HepG2 (cell line): ENCODE data around the gene SNX7. TPM values are rescaled to one million over a fixed set of nuclear protein-coding genes. Genes with fewer than 3 reads are reported as not detected.

Experiments
- ATAC-seq: fragments of 200-7000 bp; cut with Tn5 transposase; 3 replicates; pipeline ENCODE4 v1.9.1; 2020; ENCODE audit warnings: mild to moderate bottlenecking, moderate library complexity
- BruUV-seq: library from RNA; stranded (reverse); fragments of 400-500 nt; replicated peaks from 2 replicates; lab custom pipeline; 2021; lab: Mats Ljungman, UMichigan
- CTCF ChIA-PET: fragments of 300-600 bp; formaldehyde crosslinking; extraction: SDS; loops from one replicate; lab custom pipeline; 2021; ENCODE audit warnings: low total read pairs, inconsistent platforms, low intra/inter-chr PET ratio; lab: Yijun Ruan, JAX
- POLR2A ChIA-PET: fragments of 350-600 bp; sonication (Branson Sonifier 250); formaldehyde crosslinking; loops from one replicate; lab custom pipeline; 2020; ENCODE audit warnings: antibody characterized with exemption, inconsistent platforms; lab: Yijun Ruan, JAX
- DNase-seq: peaks from one replicate; pipeline ENCODE4 v3.0.0-alpha.2; 2015; ENCODE audit warnings: low spot score
- FAIRE-seq: peaks from 3 replicates; lab custom pipeline; 2011; peaks lifted over from hg19 to GRCh38; lab: Jason Lieb, UNC
- H2AFZ ChIP-seq: one replicate; pipeline ENCODE4 v1.6.1; 2011; ENCODE audit warnings: low read length, inconsistent platforms
- H3K27ac ChIP-seq: fragments of 300-600 bp; 3 replicates; pipeline ENCODE4 v1.8.0; 2011; ENCODE audit warnings: mixed run types, mild to moderate bottlenecking, mixed read lengths, low read length, inconsistent platforms; ENCODE audit not compliant: insufficient read depth; ENCODE audit errors: extremely low read length
- H3K27me3 ChIP-seq, 2 experiments: fragments of 200-600 bp in 1 of 2; 2 replicates in 1 of 2; 3 replicates in 1 of 2; pipeline versions ENCODE4 v1.6.0 to v1.8.0; 2011; ENCODE audit warnings: low read length in 2 of 2, mild to moderate bottlenecking in 2 of 2, moderate library complexity in 2 of 2, inconsistent platforms in 1 of 2; ENCODE audit not compliant: insufficient read depth in 2 of 2, control insufficient read depth in 1 of 2
- H3K36me3 ChIP-seq, 2 experiments: fragments of 200-600 bp in 1 of 2; replicated peaks in 1 of 2; 2 replicates in 1 of 2; 3 replicates in 1 of 2; pipeline versions ENCODE4 v1.5.1 to v1.8.0; 2011; ENCODE audit warnings: low read length in 2 of 2, inconsistent platforms in 1 of 2; ENCODE audit not compliant: insufficient read depth in 2 of 2, control insufficient read depth in 1 of 2
- H3K4me1 ChIP-seq: 2 replicates; pipeline ENCODE4 v1.5.1; 2012; ENCODE audit warnings: low read length, inconsistent platforms; ENCODE audit not compliant: insufficient read depth
- H3K4me2 ChIP-seq: 2 replicates; pipeline ENCODE4 v1.6.0; 2011; ENCODE audit warnings: low read depth, low read length, inconsistent platforms
- H3K4me3 ChIP-seq, 3 experiments: fragments of 200-600 bp in 1 of 3; sonication (generic), shearing (Covaris generic) in 1 of 3; replicated peaks in 1 of 3; 2 replicates each; pipeline ENCODE4 v1.5.1; 2011 to 2016; ENCODE audit warnings: low read length in 3 of 3, inconsistent platforms in 2 of 3, low read depth in 2 of 3, mild to moderate bottlenecking in 2 of 3, control low read depth in 1 of 3, mixed read lengths in 1 of 3; ENCODE audit not compliant: insufficient read depth in 1 of 3
- H3K79me2 ChIP-seq: one replicate; pipeline ENCODE4 v1.6.1; 2011; ENCODE audit warnings: low read length, inconsistent platforms; ENCODE audit not compliant: insufficient read depth
- H3K9ac ChIP-seq: 2 replicates; pipeline ENCODE4 v1.6.0; 2011; ENCODE audit warnings: mild to moderate bottlenecking, low read depth, low read length, inconsistent platforms; ENCODE audit not compliant: insufficient read depth
- H3K9me3 ChIP-seq: 2 replicates; pipeline ENCODE4 v1.5.1; 2012; ENCODE audit warnings: mild to moderate bottlenecking, low read length
- H4K20me1 ChIP-seq: 2 replicates; pipeline ENCODE4 v1.6.0; 2011; ENCODE audit warnings: inconsistent platforms, mild to moderate bottlenecking, low read length, moderate library complexity; ENCODE audit not compliant: insufficient read depth
- GPBP1L1 ChIP-seq: sonication (generic); formaldehyde crosslinking; IDR thresholded peaks from 2 replicates; pipeline ENCODE4 v1.5.0; 2020; ENCODE audit warnings: mild to moderate bottlenecking, missing genetic modification reagents
- NFAT5 ChIP-seq: sonication (generic); formaldehyde crosslinking; IDR thresholded peaks from 2 replicates; pipeline ENCODE4 v1.4.0; 2020; ENCODE audit warnings: missing genetic modification reagents
- RARG ChIP-seq: sonication (generic); formaldehyde crosslinking; IDR thresholded peaks from 2 replicates; pipeline ENCODE4 v1.4.0; 2020; ENCODE audit warnings: low read depth, mild to moderate bottlenecking, missing genetic modification reagents
- TEAD3 ChIP-seq: optimal IDR thresholded peaks from 2 replicates; pipeline ENCODE3; 2016; ENCODE audit warnings: borderline replicate concordance
- ZBTB20 ChIP-seq: sonication (generic); formaldehyde crosslinking; IDR thresholded peaks from 2 replicates; pipeline ENCODE4 v1.8.1; 2023; ENCODE audit warnings: missing genetic modification reagents, low read depth, mild to moderate bottlenecking, borderline replicate concordance
- ZNF12 ChIP-seq: sonication (generic); formaldehyde crosslinking; IDR thresholded peaks from 2 replicates; pipeline ENCODE4 v1.5.0; 2020; ENCODE audit warnings: missing genetic modification reagents
- WGBS: methylation state at CpG from one replicate; pipeline ENCODE4 v1.1.6; 2017; ENCODE audit warnings: low lambda C conversion rate; 5-methylcytosine and 5-hydroxymethylcytosine counted together
- in situ Hi-C: cut with HindIII; loops from 2 replicates; pipeline ENCODE4 v1.10.0; 2017; ENCODE audit warnings: low pct_unique_long_range_greater_than_20kb; ENCODE audit not compliant: extremely low pct_ligation_motif_present
- intact Hi-C: fragments of 100-400 bp; cut with micrococcal nuclease; formaldehyde crosslinking; loops from one replicate; pipeline ENCODE4 v1.10.0; 2022; ENCODE audit not compliant: unreplicated experiment
- polyA plus RNA-seq, 8 experiments: library from polyadenylated mRNA; depleted of rRNA in 3 of 8; stranded (reverse) in 7 of 8; unstranded in 1 of 8; fragments of >200 nt; fragmentation: Illumina TruSeq in 4 of 8; extraction: Trizol in 4 of 8; gene quantifications; 2 replicates each; pipeline versions ENCODE4 v1.2.1 to v1.2.3, GENCODE V29; 2011 to 2016; ENCODE audit warnings: low read depth in 4 of 8, missing spikeins in 1 of 8, mixed read lengths in 1 of 8; ENCODE audit not compliant: insufficient read depth in 1 of 8
- total RNA-seq, 5 experiments: library from RNA; depleted of rRNA; stranded (reverse); fragments of >200 nt; fragmentation: Illumina TruSeq; extraction: Trizol; gene quantifications; 2 replicates each; pipeline ENCODE4 v1.2.3, GENCODE V29; 2016; ENCODE audit warnings: low read depth in 1 of 5

The SNX7 gene
- total and polyA plus RNA-seq, 2 of the 13 experiments (the other 11 are each of a cell fraction or from before 2014, with no cell fraction given) = 14.3 to 33.5 TPM

GRCh38 chr1:98674075-98674781 is 12.7 kb downstream of the SNX7 start:
- Histone ChIP-seq H3K9ac (no peak overlapping the region), H3K79me2 (peaks cover 7% of the 10 kb centered on the region), H3K27ac (no peak overlapping the region), H3K4me3 (no peak overlapping the region), H3K9me3 (no peaks in the 10 kb centered on the region), H2AFZ (no peak overlapping the region), H3K4me1 (no peaks in the 10 kb centered on the region), H4K20me1 (no peaks in the 10 kb centered on the region), H3K4me2 (no peak overlapping the region)
- no TSS peak for BruUV-seq
- 82% methylated on average over 5 of the region's 5 CpGs for WGBS
- intact Hi-C loops = no loop called here
- ATAC-seq = no peak
- in situ Hi-C loops = no loop called here
- no peak for FAIRE-seq
- DNase-seq = no peak
- TF ChIP-seq ZNF12 (CRISPR knock-in tag) (peak; percentile 87), TEAD3 (no peak)
- TF ChIP-seq, all 625 proteins: peak for 1
- H3K27me3 ChIP-seq = no peaks in the 10 kb centered on the region
- POLR2A ChIA-PET = no interaction called here
- CTCF ChIA-PET = no interaction called here
- 0 out of 5 replicates have a peak, but pooled peaks cover 0 to 3% of the 10 kb centered on the region in 2 experiments for H3K36me3 ChIP-seq

DNA sequence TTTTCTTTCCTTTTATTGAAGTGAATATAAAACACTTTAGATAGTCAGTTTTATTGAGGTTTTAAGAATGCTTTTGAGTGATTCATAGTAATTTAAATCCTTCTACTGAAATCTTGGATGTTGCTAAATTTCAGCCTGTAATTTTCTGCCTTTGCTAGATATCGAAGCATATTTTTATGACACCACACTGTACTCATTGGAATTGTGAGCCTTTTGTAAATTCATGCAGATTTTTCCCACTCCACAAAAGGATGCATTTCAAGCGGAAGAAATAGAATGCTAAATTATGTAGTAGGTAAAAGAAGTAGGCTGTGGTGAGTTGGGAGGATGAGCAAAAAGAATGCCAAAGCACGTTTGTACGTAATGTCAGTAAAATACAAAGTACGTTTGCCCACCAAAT is 13.8 kb downstream of the SNX7 start:
- no peaks in the 10 kb centered on the region for H4K20me1 ChIP-seq
- H3K79me2 ChIP-seq = peaks cover 5% of the 10 kb centered on the region
- no peak for ATAC-seq
- WGBS = 97% methylated on average over 5 of the region's 5 CpGs
- no peaks in the 10 kb centered on the region for H3K4me1 ChIP-seq
- H2AFZ ChIP-seq = no peak overlapping the region
- BruUV-seq = no TSS peak
- no peak overlapping the region for H3K9ac ChIP-seq
- H3K27ac ChIP-seq = no peak overlapping the region
- CTCF ChIA-PET = no interaction called here
- H3K36me3 ChIP-seq = 0 out of 5 replicates have a peak, but pooled peaks cover 0 to 3% of the 10 kb centered on the region in 2 experiments
- H3K4me2 ChIP-seq = no peak overlapping the region
- no peak for FAIRE-seq
- TF ChIP-seq GPBP1L1 (no peak), NFAT5 (CRISPR knock-in tag) (no peak), ZNF12 (CRISPR knock-in tag) (no peak), ZBTB20 (CRISPR knock-in tag) (no peak), RARG (no peak)
- TF ChIP-seq, all 625 proteins: peak for 0
- Histone ChIP-seq H3K9me3 (no peaks in the 10 kb centered on the region), H3K27me3 (no peaks in the 10 kb centered on the region), H3K4me3 (no peak overlapping the region)
- DNase-seq = no peak
- in situ Hi-C loops (no loop called here), intact Hi-C loops (no loop called here)
- POLR2A ChIA-PET = no interaction called here
